ENCODE results near the gene ICA1.

DNA sequence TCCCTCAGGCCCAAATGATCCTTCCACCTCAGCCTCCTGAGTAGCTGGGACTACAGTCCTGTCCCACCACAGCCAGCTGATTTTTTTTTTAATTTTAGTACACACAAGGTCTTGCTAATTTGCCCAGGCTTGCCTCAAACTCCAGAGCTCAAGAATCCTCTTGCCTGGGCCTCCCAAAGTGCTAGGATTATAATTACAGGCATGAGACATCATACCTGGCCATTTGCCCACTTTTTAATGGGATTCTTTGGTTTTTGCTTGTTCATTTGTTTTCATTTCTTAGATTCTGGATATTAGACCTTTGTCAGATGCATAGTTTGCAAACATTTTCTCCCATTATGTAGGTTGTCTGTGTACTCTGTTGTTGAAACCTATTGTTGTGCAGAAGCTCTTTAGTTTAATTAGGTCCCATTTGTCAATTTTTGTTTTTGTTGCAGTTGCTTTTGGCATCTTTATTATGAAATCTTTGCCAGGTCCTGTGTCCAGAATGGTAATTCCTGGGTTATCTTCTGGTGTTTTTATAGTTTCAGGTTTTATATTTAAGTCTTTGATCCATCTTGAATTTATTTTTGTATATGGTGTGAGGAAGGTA is 198.2 kb downstream of the ICA1 start:
- TF ChIP-seq, protein P1, sequence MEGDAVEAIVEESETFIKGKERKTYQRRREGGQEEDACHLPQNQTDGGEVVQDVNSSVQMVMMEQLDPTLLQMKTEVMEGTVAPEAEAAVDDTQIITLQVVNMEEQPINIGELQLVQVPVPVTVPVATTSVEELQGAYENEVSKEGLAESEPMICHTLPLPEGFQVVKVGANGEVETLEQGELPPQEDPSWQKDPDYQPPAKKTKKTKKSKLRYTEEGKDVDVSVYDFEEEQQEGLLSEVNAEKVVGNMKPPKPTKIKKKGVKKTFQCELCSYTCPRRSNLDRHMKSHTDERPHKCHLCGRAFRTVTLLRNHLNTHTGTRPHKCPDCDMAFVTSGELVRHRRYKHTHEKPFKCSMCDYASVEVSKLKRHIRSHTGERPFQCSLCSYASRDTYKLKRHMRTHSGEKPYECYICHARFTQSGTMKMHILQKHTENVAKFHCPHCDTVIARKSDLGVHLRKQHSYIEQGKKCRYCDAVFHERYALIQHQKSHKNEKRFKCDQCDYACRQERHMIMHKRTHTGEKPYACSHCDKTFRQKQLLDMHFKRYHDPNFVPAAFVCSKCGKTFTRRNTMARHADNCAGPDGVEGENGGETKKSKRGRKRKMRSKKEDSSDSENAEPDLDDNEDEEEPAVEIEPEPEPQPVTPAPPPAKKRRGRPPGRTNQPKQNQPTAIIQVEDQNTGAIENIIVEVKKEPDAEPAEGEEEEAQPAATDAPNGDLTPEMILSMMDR (optimal IDR thresholded peaks at IDR 0.05 in 1 of 3, IDR thresholded peaks at IDR 0.05 in 1 of 3, conservative IDR thresholded peaks at IDR 0.05 in 1 of 3; ENCODE audit: extremely low read depth in 1 of 3, insufficient read depth in 2 of 3, low read length in 3 of 3): no peak
- no peak for TF ChIP-seq EZH2 (IDR thresholded peaks at IDR 0.05; ENCODE audit: low read length)

Measured in keratinocyte (primary cell).